MM.1S (cell line): ENCODE results near the gene CBARP.

Experiments
- CTCF ChIP-seq: fragments of 300-600 bp; sonication (generic); IDR thresholded peaks from 2 replicates; pipeline ENCODE4 v1.5.1; 2016; ENCODE audit warnings: antibody characterized with exemption, low read length, mixed read lengths
- EZH2 ChIP-seq: fragments of 300-600 bp; sonication (generic); optimal IDR thresholded peaks from 2 replicates; pipeline ENCODE3; 2017; ENCODE audit warnings: low read depth, mild to moderate bottlenecking, antibody characterized with exemption, low read length, mixed read lengths

- TF ChIP-seq CTCF: no peak
- no peak for TF ChIP-seq EZH2
These were observed 27.2 kb upstream of the CBARP start for GRCh38 chr19:1264801-1265614.
